Endothelial cell of umbilical vein (primary cell): Measurements from ENCODE around the gene THEM4. TPM values are rescaled to one million over a fixed set of nuclear protein-coding genes. Genes with fewer than 3 reads are reported as not detected.

Experiments used
- BruUV-seq: library from RNA; stranded (reverse); fragments of 400-500 nt; replicated peaks from 2 replicates; lab custom pipeline; 2021; lab: Mats Ljungman, UMichigan
- CTCF ChIA-PET: fragments of 300-600, 350-600 bp; sonication (Branson Sonifier 250); formaldehyde crosslinking; loops from one replicate; lab custom pipeline; 2021; ENCODE audit warnings: antibody characterized with exemption, inconsistent platforms; lab: Charles Lee
- POLR2A ChIA-PET: fragments of 300-600, 350-600 bp; sonication (Branson Sonifier 250); formaldehyde crosslinking; loops from one replicate; lab custom pipeline; 2021; ENCODE audit warnings: antibody characterized with exemption, inconsistent platforms; lab: Charles Lee
- DNase-seq: peaks from one replicate; pipeline ENCODE4 v3.0.0-alpha.2; 2011; ENCODE audit warnings: low read depth, low spot score
- FAIRE-seq: peaks from 2 replicates; lab custom pipeline; 2011; peaks lifted over from hg19 to GRCh38; lab: Jason Lieb, UNC
- H2AFZ ChIP-seq: 2 replicates; pipeline ENCODE4 v1.6.0; 2012; ENCODE audit warnings: low read depth, low read length, control low read depth, inconsistent platforms
- H3K27ac ChIP-seq: 2 replicates; pipeline ENCODE4 v1.5.1; 2011; ENCODE audit warnings: low read depth, mild to moderate bottlenecking, control low read depth, low read length, moderate library complexity; ENCODE audit not compliant: insufficient read depth
- H3K27me3 ChIP-seq, 2 experiments: 2 replicates each; pipeline versions ENCODE4 v1.6.0 to v1.6.1; 2011; ENCODE audit warnings: low read length in 2 of 2, mixed read lengths in 1 of 2; ENCODE audit not compliant: control insufficient read depth in 2 of 2, insufficient read depth in 2 of 2
- H3K36me3 ChIP-seq, 2 experiments: 2 replicates in 1 of 2; 3 replicates in 1 of 2; pipeline ENCODE4 v1.5.1; 2011; ENCODE audit warnings: low read length in 2 of 2, mild to moderate bottlenecking in 1 of 2, moderate library complexity in 1 of 2; ENCODE audit not compliant: control insufficient read depth in 2 of 2, insufficient read depth in 2 of 2; ENCODE audit errors: extremely low read depth in 1 of 2
- H3K4me1 ChIP-seq: 3 replicates; pipeline ENCODE4 v1.5.1; 2011; ENCODE audit warnings: mild to moderate bottlenecking, low read length; ENCODE audit not compliant: control insufficient read depth, insufficient read depth; ENCODE audit errors: extremely low read depth
- H3K4me2 ChIP-seq: 2 replicates; pipeline ENCODE4 v1.6.1; 2011; ENCODE audit warnings: low read length, control low read depth, mixed read lengths; ENCODE audit not compliant: insufficient read depth
- H3K4me3 ChIP-seq, 3 experiments: fragments of 200-600 bp in 1 of 3; sonication (generic), shearing (Covaris generic) in 1 of 3; replicated peaks in 1 of 3; 2 replicates each; pipeline ENCODE4 v1.5.1; 2011 to 2016; ENCODE audit warnings: control low read depth in 3 of 3, low read length in 3 of 3, mild to moderate bottlenecking in 2 of 3, inconsistent platforms in 1 of 3, low read depth in 1 of 3, moderate library complexity in 1 of 3; ENCODE audit not compliant: insufficient read depth in 1 of 3
- H3K79me2 ChIP-seq: 2 replicates; pipeline ENCODE4 v1.6.0; 2012; ENCODE audit warnings: low read length, inconsistent platforms; ENCODE audit not compliant: control insufficient read depth, insufficient read depth
- H3K9ac ChIP-seq: replicated peaks from 2 replicates; pipeline ENCODE3; 2011; ENCODE audit warnings: low read length, control low read depth; ENCODE audit not compliant: insufficient read depth; ENCODE audit errors: extremely low read depth
- H3K9me1 ChIP-seq: replicated peaks from 3 replicates; pipeline ENCODE4 v1.6.0; 2011; ENCODE audit warnings: mild to moderate bottlenecking, low read length; ENCODE audit not compliant: control insufficient read depth, insufficient read depth; ENCODE audit errors: extremely low read depth
- H3K9me3 ChIP-seq: replicated peaks from 2 replicates; pipeline ENCODE4 v1.5.1; 2012; ENCODE audit warnings: low read length, inconsistent platforms; ENCODE audit not compliant: control insufficient read depth, insufficient read depth
- H4K20me1 ChIP-seq: replicated peaks from 2 replicates; pipeline ENCODE3; 2011; ENCODE audit warnings: mild to moderate bottlenecking, low read length; ENCODE audit not compliant: control insufficient read depth, insufficient read depth; ENCODE audit errors: extremely low read depth
- CTCF ChIP-seq, 2 donors: IDR thresholded peaks; 1 replicate in 1 of 2; 2 replicates in 1 of 2; pipeline ENCODE4 v1.5.1; 2011; ENCODE audit warnings: low read length in 2 of 2, mild to moderate bottlenecking in 2 of 2, moderate library complexity in 2 of 2, control low read depth in 1 of 2, inconsistent platforms in 1 of 2, low read depth in 1 of 2; ENCODE audit not compliant: insufficient read depth in 1 of 2; ENCODE audit errors: extremely low read depth in 1 of 2
- EZH2 ChIP-seq: IDR thresholded peaks from 2 replicates; pipeline ENCODE4 v1.6.1; 2012; ENCODE audit warnings: borderline replicate concordance, low read depth, mild to moderate bottlenecking, moderate library complexity, low read length, inconsistent platforms; ENCODE audit not compliant: severe bottlenecking
- FOS ChIP-seq: IDR thresholded peaks from 2 replicates; pipeline ENCODE4 v1.6.1; 2011; ENCODE audit warnings: mild to moderate bottlenecking, low read length, moderate library complexity, borderline replicate concordance; ENCODE audit not compliant: insufficient read depth
- GATA2 ChIP-seq: IDR thresholded peaks from 2 replicates; pipeline ENCODE4 v1.7.0; 2011; ENCODE audit warnings: low read depth, mild to moderate bottlenecking, moderate library complexity, mixed read lengths, low read length; ENCODE audit not compliant: insufficient read length, insufficient read depth
- JUN ChIP-seq: IDR thresholded peaks from 2 replicates; pipeline ENCODE4 v1.6.1; 2011; ENCODE audit warnings: borderline replicate concordance, low read depth; ENCODE audit not compliant: insufficient read length, insufficient read depth
- MAX ChIP-seq: IDR thresholded peaks from 2 replicates; pipeline ENCODE4 v1.6.1; 2011; ENCODE audit not compliant: insufficient read depth, insufficient read length
- MYC ChIP-seq: IDR thresholded peaks from one replicate; pipeline ENCODE4 v1.6.1; 2011; ENCODE audit warnings: mild to moderate bottlenecking, low read depth, low read length
- POLR2A ChIP-seq: IDR thresholded peaks from 2 replicates; pipeline ENCODE4 v1.6.1; 2012; ENCODE audit warnings: low read depth, mild to moderate bottlenecking, control low read depth, low read length
- POLR2AphosphoS5 ChIP-seq: IDR thresholded peaks from 2 replicates; pipeline ENCODE4 v1.6.1; 2012; ENCODE audit warnings: low read depth, mild to moderate bottlenecking, control low read depth, low read length, moderate library complexity; ENCODE audit not compliant: insufficient read depth
- dilution Hi-C: fragments of 300-500 bp; cut with MboI; formaldehyde crosslinking; loops from one replicate; pipeline ENCODE4 v1.15.0; 2019; ENCODE audit warnings: low sequenced_read_pairs; ENCODE audit not compliant: extremely low pct_ligation_motif_present
- intact Hi-C: fragments of 100-400 bp; cut with micrococcal nuclease; formaldehyde crosslinking; loops from one replicate; pipeline ENCODE4 v1.10.0; 2022
- polyA plus RNA-seq, 4 experiments: library from polyadenylated mRNA; depleted of rRNA in 3 of 4; stranded (reverse) in 3 of 4; unstranded in 1 of 4; fragments of >200 nt; gene quantifications; 2 replicates each; pipeline versions ENCODE4 v1.2.1 to v1.2.3, GENCODE V29; 2011 to 2012; ENCODE audit warnings: missing spikeins in 1 of 4
- total RNA-seq: library from RNA; stranded (reverse); gene quantifications from 2 replicates; pipeline ENCODE4 v1.2.3, GENCODE V29; 2021

Gene THEM4
- total and polyA plus RNA-seq, 2 donors (not counting 3 experiments of a cell fraction or from before 2014, with no cell fraction given) = 22.3 to 24.9 TPM

DNA sequence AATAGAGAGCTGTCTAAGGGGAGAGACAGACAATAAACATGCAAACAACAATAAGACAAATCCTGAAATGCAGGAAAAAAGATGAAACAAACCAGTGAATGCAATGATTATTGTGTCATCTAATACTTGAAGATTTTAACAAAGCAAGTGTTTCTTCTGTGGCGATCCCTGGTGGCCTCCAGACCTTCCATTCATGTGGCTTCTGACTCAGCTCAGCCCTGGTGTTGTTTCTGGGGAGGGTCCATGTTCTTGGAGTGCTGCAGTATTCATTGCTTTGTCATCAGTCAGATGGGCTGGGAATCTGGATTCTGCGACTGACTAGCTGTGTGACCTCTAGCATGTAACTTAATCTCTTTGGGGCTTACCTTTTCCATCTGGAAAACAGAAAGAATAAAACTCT is 68.2 kb downstream of the THEM4 start:
- Histone ChIP-seq H4K20me1 (no peaks in the 10 kb centered on the region), H2AFZ (no peak overlapping the region), H3K4me2 (no peak overlapping the region), H3K27me3 (peaks cover 7 to 12% of the 10 kb centered on the region in 2 experiments), H3K4me3 (no peak overlapping the region), H3K79me2 (no peaks in the 10 kb centered on the region), H3K9ac (no peak overlapping the region), H3K4me1 (peaks cover 12% of the 10 kb centered on the region), H3K9me3 (no peaks in the 10 kb centered on the region), H3K9me1 (no peaks in the 10 kb centered on the region), H3K27ac (no peak overlapping the region), H3K36me3 (no peaks in the 10 kb centered on the region)
- POLR2A ChIA-PET = no interaction called here
- CTCF ChIA-PET = interaction anchor here (1.1 kb wide), 1 partner anchor 161 kb away, joined by 3 read pairs; no protein-coding TSS in a partner anchor
- intact Hi-C loops (loop anchor here (1.0 kb wide), 1 partner anchor 12 kb away; no protein-coding TSS in a partner anchor), dilution Hi-C loops (no loop called here)
- TF ChIP-seq FOS (peak; percentile 90), POLR2AphosphoS5 (peak; percentile 43), JUN (no peak), POLR2A (no peak), MAX (no peak)
- BruUV-seq = no TSS peak
- FAIRE-seq (peak; percentile 99), DNase-seq (peak; percentile 66)

GRCh38 chr1:151840421-151840820 is 68.9 kb downstream of the THEM4 start:
- Histone ChIP-seq H3K4me1 (peaks cover 12% of the 10 kb centered on the region), H3K9ac (no peak overlapping the region), H3K36me3 (no peaks in the 10 kb centered on the region), H3K9me1 (no peaks in the 10 kb centered on the region), H4K20me1 (no peaks in the 10 kb centered on the region), H3K27ac (no peak overlapping the region), H3K9me3 (no peaks in the 10 kb centered on the region), H3K4me2 (no peak overlapping the region), H3K27me3 (peaks cover 7 to 12% of the 10 kb centered on the region in 2 experiments), H2AFZ (no peak overlapping the region), H3K4me3 (no peak overlapping the region), H3K79me2 (no peaks in the 10 kb centered on the region)
- FAIRE-seq (peak; percentile 33), DNase-seq (no peak)
- no TSS peak for BruUV-seq
- no peak for TF ChIP-seq POLR2AphosphoS5
- no peak for TF ChIP-seq EZH2
- no peak for TF ChIP-seq MYC
- TF ChIP-seq FOS = no peak
- no peak for TF ChIP-seq POLR2A
- TF ChIP-seq JUN = no peak
- TF ChIP-seq GATA2 = no peak
- no peak for TF ChIP-seq MAX
- TF ChIP-seq CTCF (IDR thresholded peaks at IDR 0.05; ENCODE audit: extremely low read depth in 1 of 2, insufficient read depth in 1 of 2, low read depth in 1 of 2, low read length in 2 of 2) = no peak
- dilution Hi-C loops (no loop called here), intact Hi-C loops (no loop called here)
- POLR2A ChIA-PET = no interaction called here
- CTCF ChIA-PET = interaction anchor here (1.1 kb wide), 1 partner anchor 162 kb away, joined by 3 read pairs; no protein-coding TSS in a partner anchor
